ENCODE measurements around the gene IL1RAPL1.
A peak's percentile ranks its signal among the peaks of the same experiment; 100 is the strongest.

The IL1RAPL1 gene

DNA sequence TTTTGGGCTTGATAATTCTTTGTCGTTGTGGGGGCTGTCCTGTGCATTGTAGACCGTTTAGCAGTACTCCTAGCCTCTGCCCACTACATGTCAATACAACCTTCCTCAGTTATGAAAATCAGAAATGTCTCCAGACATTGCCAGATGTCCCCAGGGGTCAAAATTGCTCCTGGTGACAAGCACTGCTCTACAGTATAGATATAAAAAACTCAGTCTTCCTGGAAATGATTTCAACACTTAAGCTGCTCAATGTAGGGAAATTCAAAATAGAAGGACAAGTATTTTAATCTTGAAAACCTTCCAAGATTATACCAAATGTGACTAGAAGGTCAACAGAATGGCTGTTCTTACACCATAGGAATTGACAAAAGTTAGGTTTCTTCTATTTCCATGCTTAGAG lies 1339.4 kb downstream of the IL1RAPL1 start:
- DNase-seq, result no peak

DNA sequence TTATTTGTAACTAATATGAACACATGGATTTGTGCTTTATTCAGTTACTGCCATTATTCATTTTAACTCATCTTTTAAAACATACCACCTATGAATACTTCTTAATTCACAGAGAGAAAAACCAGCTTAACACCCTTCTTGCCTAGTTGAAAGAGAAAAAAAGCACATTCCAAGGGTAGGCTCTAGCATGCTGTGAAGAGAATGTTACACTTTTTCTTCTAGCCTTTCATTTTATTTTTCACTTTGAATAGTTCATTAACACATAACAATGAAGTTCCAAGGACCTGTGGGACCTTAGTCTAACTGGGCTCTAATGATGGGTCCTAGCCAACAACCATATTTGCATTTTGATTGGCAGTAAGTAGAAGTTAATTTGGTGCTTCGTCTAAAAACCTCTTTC lies 1348.2 kb downstream of the IL1RAPL1 start:
- DNase-seq, result no peak

DNA sequence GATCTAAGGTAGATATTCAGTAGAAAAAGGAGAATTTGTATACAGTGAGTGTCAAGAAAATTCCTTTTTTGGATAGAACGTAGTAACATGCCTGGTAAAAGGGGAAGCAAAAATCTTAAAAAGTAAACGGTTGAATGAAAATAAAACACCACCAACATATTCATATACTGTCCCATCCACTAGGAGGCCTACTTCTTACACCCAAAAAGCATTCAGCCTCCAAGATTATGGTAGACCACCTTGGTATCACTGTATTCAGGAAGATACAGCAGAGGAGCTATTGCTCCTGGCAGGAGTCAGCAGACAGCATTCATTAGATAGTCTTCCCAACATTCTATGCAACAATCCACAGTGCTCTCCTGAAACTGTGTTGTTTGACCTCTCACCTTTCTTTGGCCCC lies 1353.5 kb downstream of the IL1RAPL1 start:
- no peak for DNase-seq

DNA sequence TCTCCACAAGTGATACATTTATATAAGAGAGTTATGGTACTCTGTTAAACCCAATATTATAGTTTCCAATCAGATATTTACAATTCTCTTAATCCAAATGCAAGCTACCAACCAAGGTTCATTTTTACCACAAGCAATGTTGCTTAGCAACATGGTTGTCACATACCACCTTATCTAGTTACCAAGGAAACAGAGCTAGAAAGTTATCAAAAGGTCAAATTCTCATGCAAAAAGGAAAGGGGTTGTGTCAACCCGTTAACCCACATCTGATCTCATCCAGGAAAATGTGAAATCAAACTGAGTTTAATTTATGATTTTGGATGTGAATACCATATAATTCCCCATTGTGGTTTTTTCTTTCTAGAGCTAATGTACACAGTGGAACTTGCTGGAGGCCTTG lies 1354.0 kb downstream of the IL1RAPL1 start:
- no peak for DNase-seq

DNA sequence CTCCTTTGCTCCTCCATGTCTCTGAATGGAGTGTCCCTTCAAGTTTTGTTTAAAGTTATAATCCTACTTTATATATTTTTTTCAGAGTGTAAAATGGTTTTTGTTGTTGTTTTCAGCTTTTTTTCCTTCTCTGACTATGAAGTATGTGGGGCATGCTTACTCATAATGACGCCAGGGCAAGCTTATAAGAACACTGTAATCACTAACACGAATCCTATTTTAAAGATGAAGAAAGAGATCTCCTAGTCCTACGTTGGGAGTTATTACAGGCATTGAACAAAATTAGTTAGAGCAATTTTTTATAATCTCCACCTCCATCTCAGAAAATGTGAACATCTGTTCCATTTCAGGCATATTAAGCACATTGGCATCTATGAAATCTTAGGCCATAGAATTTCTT lies 1360.0 kb downstream of the IL1RAPL1 start:
- DNase-seq, result no peak

DNA sequence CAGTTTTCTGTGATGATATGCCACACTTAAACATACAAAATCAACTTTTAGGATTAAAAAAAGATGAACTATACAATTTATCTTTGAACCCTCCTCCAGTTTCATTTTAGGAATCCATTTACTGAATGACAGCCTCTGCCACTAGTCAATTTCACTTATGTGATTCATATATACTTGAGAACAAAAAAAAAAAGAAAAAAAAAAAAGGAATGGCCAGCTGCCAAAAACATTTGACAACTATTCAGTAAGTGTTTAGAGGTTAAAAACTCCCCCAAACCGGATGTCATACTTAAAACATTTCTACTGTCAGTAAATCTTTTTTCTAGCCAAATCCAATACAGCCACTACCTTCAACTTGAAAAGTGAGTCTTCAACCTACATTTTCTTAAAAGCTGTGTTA lies 1361.4 kb downstream of the IL1RAPL1 start:
- peak; percentile 64 for DNase-seq

DNA sequence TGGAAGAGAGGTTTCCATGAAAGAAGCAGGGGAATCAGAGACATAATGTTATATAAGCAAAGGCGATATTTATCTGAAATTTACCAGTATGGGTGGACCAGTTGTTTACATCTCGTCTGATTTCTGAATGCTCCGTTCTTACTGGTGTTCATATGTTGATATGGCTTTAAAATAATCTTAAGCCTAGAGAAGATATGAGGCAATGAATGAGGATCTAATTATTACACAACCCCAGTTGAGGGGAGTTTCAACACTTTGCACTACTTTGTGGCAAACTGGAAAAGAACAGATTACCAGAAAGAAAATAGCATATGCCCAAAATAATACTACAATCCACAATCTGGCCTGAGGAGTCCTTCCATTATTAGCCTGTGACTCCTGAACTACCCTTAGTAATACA lies 1364.8 kb downstream of the IL1RAPL1 start:
- DNase-seq, result no peak

DNA sequence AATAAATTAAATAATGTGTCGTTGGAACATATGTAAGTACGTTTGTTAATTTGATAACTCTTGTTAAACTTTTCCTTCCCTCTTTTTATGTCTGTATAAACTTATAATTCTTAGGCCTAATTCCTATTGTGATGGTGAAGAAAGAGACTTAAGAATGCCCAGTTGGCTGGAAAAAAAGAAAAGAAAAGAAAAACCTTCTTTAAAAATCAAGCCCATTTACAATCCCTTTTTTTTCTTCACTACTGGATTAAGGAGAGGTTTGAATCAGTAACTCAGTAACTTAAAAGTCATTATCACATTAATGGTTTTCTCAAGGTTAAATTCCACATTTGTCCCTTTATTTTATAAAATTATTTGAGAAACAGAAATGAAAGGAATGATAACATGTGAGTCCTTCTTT lies 1374.8 kb downstream of the IL1RAPL1 start:
- no peak for DNase-seq

DNA sequence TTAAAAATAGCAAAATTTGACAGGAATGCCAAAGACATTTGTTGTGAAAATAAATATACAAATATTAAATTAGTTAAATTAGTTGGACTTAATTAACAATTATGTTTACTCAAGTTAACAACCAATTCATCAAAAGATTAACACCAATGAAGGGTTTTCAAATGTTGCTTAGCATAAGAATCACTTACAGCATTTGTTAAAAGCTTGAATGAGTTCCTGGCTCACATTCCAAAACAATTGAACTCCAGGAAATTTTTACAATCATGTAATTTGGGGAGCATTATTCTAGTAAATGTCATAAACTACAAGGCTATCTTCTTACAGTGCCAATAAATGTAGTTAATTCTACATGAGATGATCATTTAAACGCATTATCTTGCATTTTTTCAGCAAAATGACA lies 1378.4 kb downstream of the IL1RAPL1 start:
- no peak for DNase-seq

DNA sequence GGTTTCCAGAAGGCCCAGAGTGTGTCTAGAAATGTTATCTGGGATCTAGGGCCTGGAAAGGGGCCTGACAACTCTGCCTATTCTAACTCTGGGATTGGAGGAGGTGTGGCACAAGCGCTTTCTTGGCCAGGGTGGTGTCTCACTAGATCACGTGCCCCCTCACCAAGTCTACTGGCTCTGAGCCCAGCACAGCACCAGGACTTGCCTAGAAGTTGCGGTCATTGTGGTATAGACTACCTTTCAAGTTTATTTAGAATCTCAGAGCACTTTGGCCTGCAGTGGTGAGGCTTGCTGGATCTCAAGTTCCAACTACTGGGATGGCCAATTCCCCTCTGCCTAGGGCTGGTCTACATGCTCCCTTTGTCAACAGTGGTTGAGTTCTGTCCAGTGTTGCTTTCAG lies 1404.8 kb downstream of the IL1RAPL1 start:
- DNase-seq, result no peak

DNA sequence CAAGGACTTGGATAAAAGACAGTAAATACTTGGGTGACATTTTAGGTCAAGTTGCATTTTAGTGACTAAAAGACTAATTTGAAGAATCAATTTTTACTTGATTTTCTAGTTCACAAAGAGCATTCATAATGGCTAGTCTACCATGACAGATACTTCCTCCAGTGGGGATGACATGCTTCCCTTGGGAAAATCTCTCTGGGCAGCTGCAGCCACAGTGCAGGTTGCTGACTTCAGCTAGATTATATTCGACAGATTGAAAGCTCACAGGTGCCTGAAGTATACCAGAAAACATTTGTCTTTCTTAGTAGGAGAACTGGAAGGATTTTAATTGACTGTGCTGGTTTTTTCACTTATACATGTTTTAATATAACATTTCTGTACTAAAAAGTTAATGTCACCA lies 1418.6 kb downstream of the IL1RAPL1 start:
- DNase-seq, result no peak

Measured in fibroblast of skin of right biceps (primary cell).